Measurements from ENCODE around the gene LZTS3. TPM values are rescaled to one million over a fixed set of nuclear protein-coding genes. Genes with fewer than 3 reads are reported as not detected.

The LZTS3 gene
- total and polyA plus RNA-seq, 10 of the 15 experiments (the other 5 are each of a cell fraction or from before 2014, with no cell fraction given), result 0.03 to 0.90 (median 0.22) TPM

GRCh38 chr20:3177746-3178485 is 4.6 kb upstream of the LZTS3 start (continued):
- TF ChIP-seq PRDM15 (CRISPR knock-in tag; IDR thresholded peaks at IDR 0.05) (no peak), CREM (IDR thresholded peaks at IDR 0.05; ENCODE audit: low read depth) (no peak), ZNF592 (IDR thresholded peaks at IDR 0.05) (no peak)
